GM18909 (cell line): ENCODE results near the gene CDK5.

Experiments
- ATAC-seq: cut with Tn5 transposase; IDR thresholded peaks from one replicate; pipeline ENCODE4 v1.9.1; 2021; ENCODE audit warnings: mild to moderate bottlenecking; ENCODE audit not compliant: unreplicated experiment, poor library complexity

Gene CDK5

DNA sequence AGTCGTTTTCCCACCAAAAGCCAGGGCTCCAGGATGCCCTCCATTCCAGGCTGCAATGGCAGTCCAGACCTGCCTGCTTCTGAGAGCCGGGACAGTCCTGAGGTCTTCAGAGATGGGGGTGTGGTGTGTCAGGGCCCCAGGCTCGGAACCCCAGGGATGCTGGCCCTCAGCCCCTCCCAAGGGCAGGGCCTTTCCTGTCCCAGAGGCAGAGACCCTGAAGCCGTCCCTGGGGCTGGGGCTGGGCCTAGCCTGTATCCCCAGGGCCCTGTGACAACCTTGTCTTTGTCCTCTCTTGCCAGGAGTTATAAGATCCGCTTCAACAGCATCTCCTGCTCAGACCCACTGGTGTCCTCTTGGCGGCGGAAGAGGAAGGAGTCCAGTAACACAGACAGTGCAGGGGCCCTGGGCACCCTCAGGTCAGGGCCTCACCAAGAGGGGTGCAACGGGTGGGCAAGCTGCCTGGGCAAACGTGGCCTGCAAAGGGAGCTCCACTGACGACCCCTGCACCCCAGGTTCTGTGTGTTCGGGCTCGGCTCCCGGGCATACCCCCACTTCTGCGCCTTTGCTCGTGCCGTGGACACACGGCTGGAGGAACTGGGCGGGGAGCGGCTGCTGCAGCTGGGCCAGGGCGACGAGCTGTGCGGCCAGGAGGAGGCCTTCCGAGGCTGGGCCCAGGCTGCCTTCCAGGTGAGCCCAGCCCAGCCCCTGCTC, 51.0 kb downstream of the CDK5 start:
- ATAC-seq: no peak

- ATAC-seq: no peak
Measured at GRCh38 chr7:151005566-151005965, 52.1 kb downstream of the CDK5 start.
